DOHH2 (cell line): ENCODE results near the gene ZDHHC24.

Experiments
- H3F3A ChIP-seq: fragments of 200-600 bp; sonication (generic), shearing (Covaris generic); 2 replicates; pipeline ENCODE4 v1.6.0; 2016; ENCODE audit warnings: antibody characterized with exemption, mild to moderate bottlenecking; ENCODE audit not compliant: control insufficient read depth, insufficient read depth
- H3K27ac ChIP-seq: fragments of 200-600 bp; sonication (generic); 2 replicates; pipeline ENCODE4 v1.5.1; 2014; ENCODE audit warnings: low read depth, mild to moderate bottlenecking, low read length, moderate library complexity
- H3K27me3 ChIP-seq: fragments of 200-600 bp; sonication (generic); 2 replicates; pipeline ENCODE4 v1.6.1; 2014; ENCODE audit warnings: mild to moderate bottlenecking, low read length, mixed read lengths; ENCODE audit not compliant: control insufficient read depth
- H3K36me3 ChIP-seq: fragments of 200-600 bp; sonication (generic); 2 replicates; pipeline ENCODE4 v1.6.1; 2014; ENCODE audit warnings: mild to moderate bottlenecking, low read length, moderate library complexity, mixed read lengths; ENCODE audit not compliant: control insufficient read depth
- H3K4me1 ChIP-seq: fragments of 200-600 bp; sonication (generic); 2 replicates; pipeline ENCODE4 v1.6.1; 2014; ENCODE audit warnings: mild to moderate bottlenecking, low read length, mixed read lengths; ENCODE audit not compliant: control insufficient read depth
- H3K4me2 ChIP-seq: fragments of 200-600 bp; sonication (generic); 2 replicates; pipeline ENCODE4 v1.6.0; 2014; ENCODE audit warnings: mild to moderate bottlenecking, low read length, moderate library complexity
- H3K4me3 ChIP-seq: fragments of 200-600 bp; sonication (generic); 2 replicates; pipeline ENCODE4 v1.5.1; 2014; ENCODE audit warnings: mild to moderate bottlenecking, low read length, mixed read lengths
- H3K79me2 ChIP-seq: fragments of 200-600 bp; sonication (generic); 2 replicates; pipeline ENCODE4 v1.6.1; 2014; ENCODE audit warnings: mild to moderate bottlenecking, low read length, mixed read lengths; ENCODE audit not compliant: control insufficient read depth
- H3K9me2 ChIP-seq: fragments of 200-600 bp; sonication (generic); replicated peaks from 2 replicates; pipeline ENCODE4 v1.6.1; 2014; ENCODE audit warnings: mild to moderate bottlenecking, low read length, mixed read lengths; ENCODE audit not compliant: control insufficient read depth
- H3K9me3 ChIP-seq: fragments of 200-600 bp; sonication (generic); 2 replicates; pipeline ENCODE4 v1.6.1; 2014; ENCODE audit warnings: antibody characterized with exemption, low read length, mixed read lengths; ENCODE audit not compliant: control insufficient read depth, insufficient read depth
- H4K20me1 ChIP-seq: fragments of 200-600 bp; sonication (generic); 2 replicates; pipeline ENCODE4 v1.6.0; 2014; ENCODE audit warnings: low read depth, mild to moderate bottlenecking, antibody characterized with exemption, low read length, moderate library complexity; ENCODE audit not compliant: control insufficient read depth, insufficient read depth
- EZH2phosphoT487 ChIP-seq: fragments of 200-600 bp; sonication (generic); IDR thresholded peaks from 2 replicates; pipeline ENCODE4 v1.6.1; 2017; ENCODE audit warnings: borderline replicate concordance, mild to moderate bottlenecking, antibody characterized with exemption, low read length, moderate library complexity, mixed read lengths
- TF ChIP-seq, protein P1 (sequence below): fragments of 200-600 bp; sonication (generic); IDR thresholded peaks from one replicate; pipeline ENCODE4 v1.5.1; 2014; ENCODE audit warnings: antibody characterized with exemption, mild to moderate bottlenecking, low read depth, low read length; ENCODE audit not compliant: poor library complexity, severe bottlenecking

Gene ZDHHC24

DNA sequence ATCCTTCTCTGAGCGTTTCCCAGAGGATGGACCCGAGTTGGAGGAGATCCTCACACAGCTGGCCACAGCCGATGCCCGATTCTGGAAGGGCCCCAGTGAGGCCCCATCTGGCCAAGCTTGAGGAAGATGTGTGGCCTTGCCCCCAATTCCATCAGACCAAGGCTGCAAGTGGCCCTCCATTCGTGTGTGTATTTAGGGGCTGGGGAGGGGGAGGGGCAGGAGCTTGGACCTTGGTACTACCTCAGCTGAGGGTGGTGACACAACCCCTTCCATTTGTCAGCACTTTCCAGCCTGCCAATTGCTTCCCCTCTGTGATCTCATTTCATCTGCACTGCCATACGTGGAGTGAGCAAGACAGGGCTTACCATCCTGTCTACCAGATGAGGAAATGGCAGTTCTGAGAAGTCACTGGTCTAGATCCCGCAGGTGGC is 36.7 kb downstream of the ZDHHC24 start:
- Histone ChIP-seq H3K36me3 (peaks cover 8% of the 10 kb centered on the region; the same call in 1 of the 2 replicates), H3F3A (no peaks in the 10 kb centered on the region), H3K27me3 (no peaks in the 10 kb centered on the region)

DNA sequence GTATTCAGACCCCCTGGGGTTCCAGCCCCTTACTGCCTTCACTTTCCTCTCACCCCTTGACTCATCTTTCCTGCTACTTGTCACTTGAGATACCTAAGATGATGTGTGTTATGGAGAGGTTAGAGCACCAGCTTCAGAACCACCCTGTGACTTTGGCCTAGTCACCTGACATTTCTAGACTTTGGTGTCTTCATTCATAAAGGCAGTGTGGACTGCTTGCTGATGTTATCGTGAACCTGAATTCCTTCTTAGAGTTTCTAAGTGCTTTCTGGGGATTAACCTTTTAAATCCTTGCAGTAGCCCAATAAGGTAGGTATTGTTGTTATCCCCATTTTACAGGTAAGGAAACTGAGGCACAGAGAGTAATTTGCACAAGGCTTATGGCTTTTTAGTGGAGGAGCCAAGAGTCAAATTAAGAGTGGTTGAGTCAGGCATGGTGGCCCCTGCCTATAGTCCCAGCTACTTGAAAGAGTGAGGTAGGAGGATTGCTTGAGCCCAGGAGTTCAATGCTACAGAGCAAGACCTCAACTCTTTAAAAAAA is 40.5 kb downstream of the ZDHHC24 start:
- H3K4me1 ChIP-seq, result peaks cover 3% of the 10 kb centered on the region; the same call in 1 of the 2 replicates
- TF ChIP-seq, protein P1, sequence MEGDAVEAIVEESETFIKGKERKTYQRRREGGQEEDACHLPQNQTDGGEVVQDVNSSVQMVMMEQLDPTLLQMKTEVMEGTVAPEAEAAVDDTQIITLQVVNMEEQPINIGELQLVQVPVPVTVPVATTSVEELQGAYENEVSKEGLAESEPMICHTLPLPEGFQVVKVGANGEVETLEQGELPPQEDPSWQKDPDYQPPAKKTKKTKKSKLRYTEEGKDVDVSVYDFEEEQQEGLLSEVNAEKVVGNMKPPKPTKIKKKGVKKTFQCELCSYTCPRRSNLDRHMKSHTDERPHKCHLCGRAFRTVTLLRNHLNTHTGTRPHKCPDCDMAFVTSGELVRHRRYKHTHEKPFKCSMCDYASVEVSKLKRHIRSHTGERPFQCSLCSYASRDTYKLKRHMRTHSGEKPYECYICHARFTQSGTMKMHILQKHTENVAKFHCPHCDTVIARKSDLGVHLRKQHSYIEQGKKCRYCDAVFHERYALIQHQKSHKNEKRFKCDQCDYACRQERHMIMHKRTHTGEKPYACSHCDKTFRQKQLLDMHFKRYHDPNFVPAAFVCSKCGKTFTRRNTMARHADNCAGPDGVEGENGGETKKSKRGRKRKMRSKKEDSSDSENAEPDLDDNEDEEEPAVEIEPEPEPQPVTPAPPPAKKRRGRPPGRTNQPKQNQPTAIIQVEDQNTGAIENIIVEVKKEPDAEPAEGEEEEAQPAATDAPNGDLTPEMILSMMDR, result no peak
- TF ChIP-seq EZH2phosphoT487, result no peak
- H3K4me3 ChIP-seq, result no peak overlapping the region
- H3K9me3 ChIP-seq, result no peaks in the 10 kb centered on the region
- no peaks in the 10 kb centered on the region for H3K27me3 ChIP-seq
- no peaks in the 10 kb centered on the region for H3F3A ChIP-seq
- H3K9me2 ChIP-seq, result no peaks in the 10 kb centered on the region
- no peaks in the 10 kb centered on the region for H4K20me1 ChIP-seq
- H3K79me2 ChIP-seq, result no peaks in the 10 kb centered on the region
- H3K27ac ChIP-seq, result no peak overlapping the region
- H3K36me3 ChIP-seq, result peaks cover 10% of the 10 kb centered on the region; the same call in 1 of the 2 replicates
- H3K4me2 ChIP-seq, result no peak overlapping the region

More for the DNA sequence above, 36.7 kb downstream of the ZDHHC24 start:
- no peaks in the 10 kb centered on the region for H4K20me1 ChIP-seq
- H3K4me1 ChIP-seq, result peaks cover 10% of the 10 kb centered on the region
- H3K27ac ChIP-seq, result no peak overlapping the region
- H3K9me3 ChIP-seq, result no peaks in the 10 kb centered on the region
- peaks cover 8% of the 10 kb centered on the region for H3K79me2 ChIP-seq
- TF ChIP-seq EZH2phosphoT487, result no peak
- TF ChIP-seq, protein P1, result no peak
- H3K4me2 ChIP-seq, result no peak overlapping the region
- H3K4me3 ChIP-seq, result no peak overlapping the region
- no peaks in the 10 kb centered on the region for H3K9me2 ChIP-seq

DNA sequence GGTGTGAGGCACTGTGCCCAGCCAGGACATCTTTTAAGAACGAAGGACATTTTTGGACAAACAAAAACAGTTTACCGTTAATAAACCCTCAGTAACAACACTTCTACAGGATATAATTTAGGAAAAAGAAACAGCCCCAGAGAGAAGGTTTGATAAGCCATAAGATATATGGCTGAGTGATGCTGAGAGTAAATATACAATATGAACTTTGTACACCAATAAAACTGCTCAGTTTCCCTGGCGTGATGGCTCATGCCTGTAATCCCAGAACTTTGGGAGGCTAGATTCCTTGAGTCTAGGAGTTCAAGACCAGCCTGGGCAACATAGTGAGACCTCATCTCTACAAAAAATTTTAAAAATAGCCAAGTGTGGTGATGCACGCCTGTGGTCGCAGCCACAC is 47.3 kb downstream of the ZDHHC24 start:
- peaks cover 11% of the 10 kb centered on the region for H3K36me3 ChIP-seq
- H3K9me2 ChIP-seq, result no peaks in the 10 kb centered on the region
- H3K4me3 ChIP-seq, result no peak overlapping the region
- no peaks in the 10 kb centered on the region for H3K9me3 ChIP-seq
- no peak overlapping the region for H3K27ac ChIP-seq
- TF ChIP-seq EZH2phosphoT487, result no peak
- TF ChIP-seq, protein P1, result no peak
- H3K4me2 ChIP-seq, result no peak overlapping the region
- H3K79me2 ChIP-seq, result no peaks in the 10 kb centered on the region
- no peaks in the 10 kb centered on the region for H3K4me1 ChIP-seq
- H4K20me1 ChIP-seq, result no peaks in the 10 kb centered on the region
- H3K27me3 ChIP-seq, result no peaks in the 10 kb centered on the region
- H3F3A ChIP-seq, result no peaks in the 10 kb centered on the region
